Panc1 (cell line): ENCODE data around the gene SAMD4A. TPM values are rescaled to one million over a fixed set of nuclear protein-coding genes. Genes with fewer than 3 reads are reported as not detected.

Experiments used
- ATAC-seq: fragments of 200-7000 bp; cut with Tn5 transposase; 2 replicates; pipeline ENCODE4 v1.9.1; 2020; ENCODE audit warnings: mild to moderate bottlenecking, moderate library complexity
- BruUV-seq: library from RNA; stranded (reverse); fragments of 400-500 nt; replicated peaks from 2 replicates; lab custom pipeline; 2021; lab: Mats Ljungman, UMichigan
- CTCF ChIA-PET: fragments of 300-600 bp; sonication (Branson Sonifier 250); formaldehyde crosslinking; loops from one replicate; lab custom pipeline; 2022; ENCODE audit warnings: antibody characterized with exemption; lab: Charles Lee
- POLR2A ChIA-PET: fragments of 300-600 bp; sonication (Branson Sonifier 250); formaldehyde crosslinking; loops from one replicate; lab custom pipeline; 2022; ENCODE audit warnings: antibody characterized with exemption; lab: Charles Lee
- DNase-seq: peaks from one replicate; pipeline ENCODE4 v3.0.0-alpha.2; 2010; ENCODE audit warnings: low read depth, low spot score
- H3K27ac ChIP-seq: 2 replicates; pipeline ENCODE4 v1.5.1; 2011; ENCODE audit warnings: mild to moderate bottlenecking, low read length, inconsistent platforms
- H3K27me3 ChIP-seq: fragments of 200-500 bp; sonication (Bioruptor generic); 2 replicates; pipeline ENCODE4 v1.6.0; 2014; ENCODE audit warnings: low read length, inconsistent platforms; ENCODE audit not compliant: control insufficient read depth, insufficient read depth
- H3K36me3 ChIP-seq: fragments of 200-500 bp; sonication (Bioruptor generic); 2 replicates; pipeline ENCODE4 v1.5.1; 2014; ENCODE audit warnings: inconsistent platforms, mild to moderate bottlenecking, low read length, moderate library complexity; ENCODE audit not compliant: control insufficient read depth, insufficient read depth
- H3K4me1 ChIP-seq: 2 replicates; pipeline ENCODE4 v1.5.1; 2011; ENCODE audit warnings: inconsistent platforms, mild to moderate bottlenecking, low read length, moderate library complexity; ENCODE audit not compliant: control insufficient read depth, insufficient read depth
- H3K4me3 ChIP-seq, 2 experiments: 2 replicates each; pipeline ENCODE4 v1.5.1; 2011 to 2012; ENCODE audit warnings: low read depth in 2 of 2, low read length in 2 of 2, mild to moderate bottlenecking in 2 of 2, inconsistent platforms in 1 of 2, moderate library complexity in 1 of 2
- H3K9me3 ChIP-seq: fragments of 200-500 bp; sonication (Bioruptor generic); 2 replicates; pipeline ENCODE4 v1.5.1; 2014; ENCODE audit warnings: low read depth, mild to moderate bottlenecking, inconsistent platforms, low read length, moderate library complexity; ENCODE audit not compliant: control insufficient read depth, insufficient read depth
- POLR2AphosphoS5 ChIP-seq: IDR thresholded peaks from 2 replicates; pipeline ENCODE4 v1.6.1; 2012; ENCODE audit warnings: mild to moderate bottlenecking, low read depth, low read length, moderate library complexity
- SIN3A ChIP-seq: IDR thresholded peaks from 2 replicates; pipeline ENCODE4 v1.6.1; 2012; ENCODE audit warnings: low read depth, mild to moderate bottlenecking, low read length, moderate library complexity, borderline replicate concordance; ENCODE audit not compliant: insufficient read depth
- TCF7L2 ChIP-seq: IDR thresholded peaks from 2 replicates; pipeline ENCODE4 v1.6.1; 2011; ENCODE audit warnings: mild to moderate bottlenecking, low read depth, low read length, inconsistent platforms
- in situ Hi-C: cut with HindIII; loops from 2 replicates; pipeline ENCODE4 v1.10.0; 2016; ENCODE audit warnings: low sequenced_read_pairs, low pct_unique_long_range_greater_than_20kb
- intact Hi-C: fragments of 100-400 bp; cut with micrococcal nuclease; formaldehyde crosslinking; loops from one replicate; pipeline ENCODE4 v1.10.0; 2022; ENCODE audit not compliant: unreplicated experiment
- total RNA-seq: library from RNA; stranded (reverse); gene quantifications from one replicate; pipeline ENCODE4 v1.2.1, GENCODE V29; 2021; ENCODE audit not compliant: unreplicated experiment
- TF ChIP-seq, protein P1 (sequence below), 2 experiments: IDR thresholded peaks; 2 replicates each; pipeline ENCODE4 v1.6.1; 2011 to 2012; ENCODE audit warnings: low read depth in 2 of 2, control low read depth in 1 of 2, low read length in 1 of 2, mild to moderate bottlenecking in 1 of 2, moderate library complexity in 1 of 2; ENCODE audit not compliant: insufficient read depth in 1 of 2
- TF ChIP-seq, protein P2 (sequence below): fragments of 450-650 bp; IDR thresholded peaks from 2 replicates; pipeline ENCODE4 v1.5.1; 2017; ENCODE audit warnings: mild to moderate bottlenecking

SAMD4A gene
- total RNA-seq, 1 experiment from 2014 or later, result 15.2 TPM

DNA sequence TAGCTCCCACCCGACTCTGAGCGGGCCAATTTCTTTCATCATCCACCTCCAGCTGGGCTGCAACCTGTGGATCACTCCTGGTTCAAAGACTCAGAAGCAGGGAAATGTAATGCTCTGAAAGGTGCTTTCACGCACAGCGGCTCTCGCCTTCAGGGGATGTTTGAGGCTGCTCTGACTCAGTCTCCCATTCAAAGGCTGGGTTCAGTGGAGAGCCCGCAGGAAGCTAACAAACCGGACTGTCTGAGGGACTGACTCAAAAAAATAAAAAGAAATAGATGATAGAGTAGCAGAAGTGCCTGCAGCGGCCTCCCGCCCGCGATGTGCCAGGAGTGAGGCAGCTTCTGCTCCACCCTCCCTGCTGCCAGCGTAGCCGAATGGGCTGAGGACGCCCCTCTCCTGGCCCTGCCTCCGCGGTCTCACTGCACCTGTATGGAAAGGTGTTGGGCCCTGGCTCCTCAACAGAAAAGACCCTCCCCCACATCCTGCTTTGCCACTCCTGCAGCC, 237.7 kb downstream of the SAMD4A start:
- no TSS peak for BruUV-seq
- TF ChIP-seq, protein P1, sequence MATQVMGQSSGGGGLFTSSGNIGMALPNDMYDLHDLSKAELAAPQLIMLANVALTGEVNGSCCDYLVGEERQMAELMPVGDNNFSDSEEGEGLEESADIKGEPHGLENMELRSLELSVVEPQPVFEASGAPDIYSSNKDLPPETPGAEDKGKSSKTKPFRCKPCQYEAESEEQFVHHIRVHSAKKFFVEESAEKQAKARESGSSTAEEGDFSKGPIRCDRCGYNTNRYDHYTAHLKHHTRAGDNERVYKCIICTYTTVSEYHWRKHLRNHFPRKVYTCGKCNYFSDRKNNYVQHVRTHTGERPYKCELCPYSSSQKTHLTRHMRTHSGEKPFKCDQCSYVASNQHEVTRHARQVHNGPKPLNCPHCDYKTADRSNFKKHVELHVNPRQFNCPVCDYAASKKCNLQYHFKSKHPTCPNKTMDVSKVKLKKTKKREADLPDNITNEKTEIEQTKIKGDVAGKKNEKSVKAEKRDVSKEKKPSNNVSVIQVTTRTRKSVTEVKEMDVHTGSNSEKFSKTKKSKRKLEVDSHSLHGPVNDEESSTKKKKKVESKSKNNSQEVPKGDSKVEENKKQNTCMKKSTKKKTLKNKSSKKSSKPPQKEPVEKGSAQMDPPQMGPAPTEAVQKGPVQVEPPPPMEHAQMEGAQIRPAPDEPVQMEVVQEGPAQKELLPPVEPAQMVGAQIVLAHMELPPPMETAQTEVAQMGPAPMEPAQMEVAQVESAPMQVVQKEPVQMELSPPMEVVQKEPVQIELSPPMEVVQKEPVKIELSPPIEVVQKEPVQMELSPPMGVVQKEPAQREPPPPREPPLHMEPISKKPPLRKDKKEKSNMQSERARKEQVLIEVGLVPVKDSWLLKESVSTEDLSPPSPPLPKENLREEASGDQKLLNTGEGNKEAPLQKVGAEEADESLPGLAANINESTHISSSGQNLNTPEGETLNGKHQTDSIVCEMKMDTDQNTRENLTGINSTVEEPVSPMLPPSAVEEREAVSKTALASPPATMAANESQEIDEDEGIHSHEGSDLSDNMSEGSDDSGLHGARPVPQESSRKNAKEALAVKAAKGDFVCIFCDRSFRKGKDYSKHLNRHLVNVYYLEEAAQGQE (IDR thresholded peaks at IDR 0.05; ENCODE audit: insufficient read depth in 1 of 2, low read depth in 2 of 2, low read length in 1 of 2), result no peak
- TF ChIP-seq POLR2AphosphoS5 (no peak), SIN3A (no peak), TCF7L2 (no peak)
- TF ChIP-seq, protein P2, sequence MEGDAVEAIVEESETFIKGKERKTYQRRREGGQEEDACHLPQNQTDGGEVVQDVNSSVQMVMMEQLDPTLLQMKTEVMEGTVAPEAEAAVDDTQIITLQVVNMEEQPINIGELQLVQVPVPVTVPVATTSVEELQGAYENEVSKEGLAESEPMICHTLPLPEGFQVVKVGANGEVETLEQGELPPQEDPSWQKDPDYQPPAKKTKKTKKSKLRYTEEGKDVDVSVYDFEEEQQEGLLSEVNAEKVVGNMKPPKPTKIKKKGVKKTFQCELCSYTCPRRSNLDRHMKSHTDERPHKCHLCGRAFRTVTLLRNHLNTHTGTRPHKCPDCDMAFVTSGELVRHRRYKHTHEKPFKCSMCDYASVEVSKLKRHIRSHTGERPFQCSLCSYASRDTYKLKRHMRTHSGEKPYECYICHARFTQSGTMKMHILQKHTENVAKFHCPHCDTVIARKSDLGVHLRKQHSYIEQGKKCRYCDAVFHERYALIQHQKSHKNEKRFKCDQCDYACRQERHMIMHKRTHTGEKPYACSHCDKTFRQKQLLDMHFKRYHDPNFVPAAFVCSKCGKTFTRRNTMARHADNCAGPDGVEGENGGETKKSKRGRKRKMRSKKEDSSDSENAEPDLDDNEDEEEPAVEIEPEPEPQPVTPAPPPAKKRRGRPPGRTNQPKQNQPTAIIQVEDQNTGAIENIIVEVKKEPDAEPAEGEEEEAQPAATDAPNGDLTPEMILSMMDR, result no peak
- Histone ChIP-seq H3K27ac (no peak overlapping the region), H3K4me1 (no peaks in the 10 kb centered on the region), H3K27me3 (no peaks in the 10 kb centered on the region), H3K36me3 (no peaks in the 10 kb centered on the region), H3K9me3 (no peaks in the 10 kb centered on the region), H3K4me3 (no peak overlapping the region)
- DNase-seq (no peak), ATAC-seq (no peak)
- CTCF ChIA-PET, result interaction anchor here (1.7 kb wide), 1 partner anchor 241 kb away, joined by 8 read pairs; no protein-coding TSS in a partner anchor
- intact Hi-C loops (loop anchor here (10.0 kb wide), 1 partner anchor 240 kb away; the partner anchor contains the start of gene SAMD4A), in situ Hi-C loops (no loop called here)
- POLR2A ChIA-PET, result no interaction called here

DNA sequence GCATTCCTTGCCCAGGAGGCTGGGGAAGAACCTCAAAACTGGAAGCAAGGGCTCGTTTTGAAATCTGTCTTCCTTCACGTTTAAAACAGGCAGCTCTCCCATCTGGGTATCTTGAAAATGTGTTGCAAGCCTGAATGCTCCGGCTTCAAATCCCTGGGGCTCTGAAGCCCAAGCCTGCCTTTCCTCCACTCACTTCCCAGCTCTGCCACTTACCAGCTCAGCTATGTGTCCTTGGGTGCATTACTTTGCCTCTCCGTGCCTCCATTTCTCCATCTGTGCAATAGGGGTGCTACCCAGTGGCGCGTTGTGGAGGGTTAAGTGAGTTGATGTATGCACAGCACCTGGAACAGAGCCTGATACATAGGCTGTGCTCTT, 238.1 kb downstream of the SAMD4A start:
- Histone ChIP-seq H3K27ac (no peak overlapping the region), H3K4me3 (no peak overlapping the region), H3K27me3 (no peaks in the 10 kb centered on the region), H3K4me1 (no peaks in the 10 kb centered on the region), H3K9me3 (no peaks in the 10 kb centered on the region), H3K36me3 (no peaks in the 10 kb centered on the region)
- DNase-seq (no peak), ATAC-seq (no peak; the same call in 1 of the 2 replicates)
- intact Hi-C loops, result loop anchor here (10.0 kb wide), 1 partner anchor 240 kb away; the partner anchor contains the start of gene SAMD4A
- CTCF ChIA-PET, result interaction anchor here (1.7 kb wide), 1 partner anchor 241 kb away, joined by 8 read pairs; no protein-coding TSS in a partner anchor
- TF ChIP-seq SIN3A (no peak), POLR2AphosphoS5 (no peak), TCF7L2 (no peak)
- TF ChIP-seq, protein P1 (IDR thresholded peaks at IDR 0.05; ENCODE audit: insufficient read depth in 1 of 2, low read depth in 2 of 2, low read length in 1 of 2), result no peak
- TF ChIP-seq, protein P2, result no peak
- POLR2A ChIA-PET, result no interaction called here
- in situ Hi-C loops, result no loop called here
- no TSS peak for BruUV-seq
